Erythroblast (primary cell): ENCODE measurements around the gene BRME1.
"Not testable (repeated sequence)": the region's sequence is repeated elsewhere in the genome, so short reads cannot be mapped to it uniquely, and the experiment has no call there.

Experiments
- DNase-seq, 2 experiments: peaks; one replicate each; lab custom pipeline; 2025; lab: John Stamatoyannopoulos, UW
- GATA1 ChIP-seq: IDR thresholded peaks from 2 replicates; pipeline ENCODE4 v1.6.1; 2011; ENCODE audit warnings: low read depth, mild to moderate bottlenecking, control low read depth, low read length, moderate library complexity
- POLR2A ChIP-seq: IDR thresholded peaks from 2 replicates; pipeline ENCODE4 v1.6.1; 2011; ENCODE audit warnings: mild to moderate bottlenecking, low read length

BRME1 gene

DNA sequence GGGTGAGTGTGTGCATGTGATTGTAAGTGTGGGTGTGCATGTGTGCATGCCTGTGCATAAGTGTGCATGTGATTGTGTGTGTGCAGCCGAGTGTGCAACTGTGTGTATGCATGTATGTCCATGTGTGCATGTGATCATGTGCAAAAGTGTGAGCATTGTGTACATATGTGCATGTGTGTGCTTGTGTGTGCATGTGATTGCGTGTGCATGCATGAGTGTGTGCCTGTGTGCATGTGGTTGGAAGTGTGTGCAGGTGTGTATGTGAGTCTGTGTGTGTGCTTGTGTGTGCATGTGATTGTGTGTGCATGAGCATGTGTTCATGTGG is 28.8 kb upstream of the BRME1 start:
- DNase-seq: no peak
- TF ChIP-seq GATA1: no peak

DNA sequence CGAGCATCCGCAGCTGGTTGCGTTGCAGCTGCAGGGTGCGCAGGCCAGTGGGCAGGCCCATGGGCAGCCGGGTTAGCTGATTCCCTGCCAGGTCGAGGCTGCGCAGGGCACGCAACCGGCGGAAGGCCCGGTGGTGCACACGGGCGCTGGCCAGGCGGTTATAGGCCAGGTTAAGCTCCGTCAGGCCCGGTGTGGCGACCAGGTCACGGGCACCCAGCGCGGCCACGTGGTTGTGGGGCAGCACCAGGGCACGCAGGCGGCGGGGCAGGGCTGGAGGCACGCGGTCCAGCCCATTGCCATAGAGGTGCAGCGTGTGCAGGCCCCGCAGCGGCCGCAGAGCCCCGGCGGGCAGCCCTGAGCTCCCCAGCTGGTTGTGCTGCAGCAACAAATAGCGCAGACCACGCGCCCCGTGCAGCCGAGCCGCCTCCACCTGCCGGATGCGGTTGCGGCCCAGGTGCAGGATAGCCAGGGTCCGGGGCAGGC is 27.0 kb upstream of the BRME1 start:
- TF ChIP-seq POLR2A (no peak), GATA1 (no peak)
- DNase-seq: no peak

DNA sequence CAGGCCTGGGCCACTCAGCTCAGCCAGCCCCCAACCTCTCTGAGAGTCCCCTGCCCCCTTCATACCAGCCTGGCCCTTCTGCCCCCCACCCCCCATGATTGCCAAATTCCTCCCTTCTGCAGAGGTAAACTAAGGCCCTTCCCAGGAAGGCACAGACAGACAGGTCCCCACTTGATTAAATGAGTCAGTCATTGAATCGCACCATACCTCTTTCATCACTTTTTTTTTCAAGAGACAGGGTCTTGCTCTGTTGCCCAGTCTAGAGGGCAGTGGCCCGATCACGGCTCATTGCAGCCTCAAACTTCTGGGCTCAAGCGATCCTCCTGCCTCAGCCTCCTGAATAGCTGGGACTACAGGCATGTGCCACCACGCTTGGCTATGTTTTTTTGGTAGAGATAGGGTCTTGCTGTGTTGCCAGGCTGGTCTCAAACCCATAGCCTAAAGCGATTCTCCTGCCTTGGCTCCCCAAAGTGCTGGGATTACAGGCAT is 26.3 kb upstream of the BRME1 start:
- DNase-seq: no peak
- no peak for TF ChIP-seq POLR2A
- no peak for TF ChIP-seq GATA1

- no peak for TF ChIP-seq GATA1
- TF ChIP-seq POLR2A: no peak
- no peak for DNase-seq
Observed at GRCh38 chr19:13931391-13932148, 25.7 kb upstream of the BRME1 start.

GRCh38 chr19:13930402-13930801 is 24.5 kb upstream of the BRME1 start:
- DNase-seq: no peak
- TF ChIP-seq POLR2A (no peak), GATA1 (no peak)

- no peak for TF ChIP-seq POLR2A
- no peak for TF ChIP-seq GATA1
- DNase-seq: no peak
Observed at GRCh38 chr19:13929956-13930355, 24.0 kb upstream of the BRME1 start.

DNA sequence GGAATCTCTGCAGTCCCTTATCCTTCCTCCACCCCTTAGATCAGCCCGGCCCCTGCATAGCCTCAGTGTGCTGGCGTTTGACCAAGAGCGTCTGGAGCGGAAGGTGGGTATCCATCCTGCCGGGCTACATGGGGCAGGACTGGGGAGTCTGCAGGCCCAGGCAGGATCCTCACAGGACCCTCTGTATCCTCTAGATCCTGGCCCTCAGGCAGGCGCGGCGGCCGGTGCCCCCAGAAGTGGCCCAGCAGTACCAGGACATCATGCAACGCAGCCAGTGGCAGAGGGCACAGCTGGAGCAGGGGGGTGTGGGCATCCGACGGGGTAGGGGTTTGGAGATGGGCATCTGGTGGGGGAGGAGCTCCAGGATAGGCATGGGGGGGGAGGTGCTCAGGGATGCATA is 23.4 kb upstream of the BRME1 start:
- TF ChIP-seq GATA1 (no peak), POLR2A (no peak)
- DNase-seq: no peak

- no peak for DNase-seq
- TF ChIP-seq POLR2A (no peak), GATA1 (no peak)
Observed at GRCh38 chr19:13926715-13927114, 20.8 kb upstream of the BRME1 start.

- no peak for DNase-seq
- TF ChIP-seq POLR2A: no peak
- TF ChIP-seq GATA1: no peak
Observed at GRCh38 chr19:13926010-13926409, 20.1 kb upstream of the BRME1 start.

- no peak for DNase-seq
- TF ChIP-seq GATA1: no peak
- no peak for TF ChIP-seq POLR2A
Observed at GRCh38 chr19:13923194-13923987, 17.5 kb upstream of the BRME1 start.

GRCh38 chr19:13922118-13922517 is 16.2 kb upstream of the BRME1 start:
- not testable (repeated sequence) for DNase-seq

GRCh38 chr19:13920940-13921747 is 15.2 kb upstream of the BRME1 start:
- no peak for TF ChIP-seq POLR2A
- no peak for TF ChIP-seq GATA1
- DNase-seq: peak; percentile 49 to 63

DNA sequence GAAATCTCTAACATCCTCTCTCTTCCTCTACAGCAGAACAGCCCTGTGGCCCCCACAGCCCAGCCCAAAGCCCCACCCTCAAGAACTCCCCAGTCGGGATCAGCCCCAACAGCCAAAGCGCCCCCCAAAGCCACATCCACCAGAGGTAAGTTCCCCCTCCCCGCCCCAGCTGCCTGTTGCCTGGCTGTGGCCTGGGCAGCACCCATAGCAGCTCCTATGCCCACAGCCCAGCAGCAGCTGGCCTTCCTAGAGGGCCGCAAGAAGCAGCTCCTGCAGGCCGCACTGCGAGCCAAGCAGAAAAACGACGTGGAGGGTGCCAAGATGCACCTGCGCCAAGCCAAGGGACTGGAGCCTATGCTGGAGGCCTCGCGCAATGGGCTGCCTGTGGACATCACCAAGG is 14.6 kb upstream of the BRME1 start:
- no peak for TF ChIP-seq POLR2A
- no peak for DNase-seq
